Thyroid gland (tissue), 4 donors: ENCODE results near the gene STAB1. TPM values are rescaled to one million over a fixed set of nuclear protein-coding genes. Genes with fewer than 3 reads are reported as not detected.

Experiments used
- DNase-seq, 2 donors: peaks; one replicate each; pipeline ENCODE4 v3.0.0-alpha.2; 2019
- H3K27ac ChIP-seq, 3 donors: fragments of 200-600 bp; sonication (generic); 1 replicate in 2 of 3; 2 replicates in 1 of 3; pipeline ENCODE4 v1.5.1; 2016 to 2019; ENCODE audit warnings: mild to moderate bottlenecking in 1 of 3, moderate library complexity in 1 of 3
- H3K27me3 ChIP-seq: fragments of 200-600 bp; sonication (generic); one replicate; pipeline ENCODE4 v1.5.1; 2019
- H3K36me3 ChIP-seq, 2 donors: fragments of 200-600 bp; sonication (generic); one replicate each; pipeline ENCODE4 v1.5.1; 2016 to 2019
- H3K4me1 ChIP-seq, 2 donors: fragments of 200-600 bp; sonication (generic); one replicate each; pipeline ENCODE4 v1.5.1; 2017 to 2019
- H3K4me3 ChIP-seq, 3 donors: fragments of 200-600 bp; sonication (generic); replicated peaks in 1 of 3; 1 replicate in 2 of 3; 2 replicates in 1 of 3; pipeline ENCODE4 v1.5.1; 2016; ENCODE audit warnings: mild to moderate bottlenecking in 1 of 3
- H3K9me3 ChIP-seq: fragments of 200-600 bp; sonication (generic); one replicate; pipeline ENCODE4 v1.5.1; 2017
- POLR2A ChIP-seq, 2 donors: fragments of 450-650 bp; IDR thresholded peaks; one replicate each; pipeline ENCODE4 v1.6.1; 2017; ENCODE audit warnings: antibody characterized with exemption in 2 of 2, mild to moderate bottlenecking in 2 of 2, moderate library complexity in 1 of 2
- WGBS, 2 donors: methylation state at CpG; one replicate each; pipeline ENCODE4 v1.1.5; 2017; 5-methylcytosine and 5-hydroxymethylcytosine counted together
- intact Hi-C: fragments of 100-400 bp; cut with DNase I; formaldehyde crosslinking; loops from one replicate; pipeline ENCODE4 v1.15.1; 2023
- total RNA-seq, 4 donors: library from RNA; depleted of rRNA; stranded (reverse); fragments of >200 nt; gene quantifications; one replicate each; pipeline ENCODE4 v1.2.3, GENCODE V29; 2016
- TF ChIP-seq, protein P1 (sequence below), 6 experiments: fragments of 200-600 bp in 3 of 6; fragments of 450-650 bp in 3 of 6; sonication (generic) in 3 of 6; IDR thresholded peaks; one replicate each; pipeline ENCODE4 v1.5.1; 2016 to 2019; ENCODE audit warnings: antibody characterized with exemption in 6 of 6, mild to moderate bottlenecking in 2 of 6, inconsistent platforms in 1 of 6, moderate library complexity in 1 of 6

STAB1 gene
- total RNA-seq, 4 donors from 2014 or later: 31.8 to 100 (median 67.4) TPM

DNA sequence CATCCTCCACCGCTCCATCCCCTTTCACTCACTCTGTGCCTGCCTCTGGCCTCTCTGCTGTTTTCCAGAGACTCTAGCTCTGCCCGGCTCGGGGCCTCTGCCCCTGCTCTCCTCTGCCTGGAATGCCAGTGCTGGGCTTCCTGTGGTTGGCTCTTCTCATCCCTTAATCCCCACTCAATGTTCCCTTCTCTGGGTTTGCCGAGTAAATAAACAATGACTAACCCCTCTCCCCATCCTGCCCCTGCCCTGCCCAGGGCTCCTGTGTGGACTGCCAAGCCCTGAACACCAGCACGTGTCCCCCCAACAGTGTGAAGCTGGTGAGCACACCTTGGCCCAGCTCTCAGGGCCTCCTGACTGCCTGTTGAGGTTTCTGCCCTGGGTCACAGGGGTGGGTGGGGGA, 12.2 kb downstream of the STAB1 start:
- intact Hi-C loops: no loop called here
- Histone ChIP-seq H3K27ac (no peak overlapping the region), H3K36me3 (no peaks in the 10 kb centered on the region), H3K9me3 (no peaks in the 10 kb centered on the region), H3K27me3 (no peaks in the 10 kb centered on the region), H3K4me3 (no peak overlapping the region), H3K4me1 (no peaks in the 10 kb centered on the region)
- no peak for TF ChIP-seq POLR2A (IDR thresholded peaks at IDR 0.05)
- TF ChIP-seq, protein P1, sequence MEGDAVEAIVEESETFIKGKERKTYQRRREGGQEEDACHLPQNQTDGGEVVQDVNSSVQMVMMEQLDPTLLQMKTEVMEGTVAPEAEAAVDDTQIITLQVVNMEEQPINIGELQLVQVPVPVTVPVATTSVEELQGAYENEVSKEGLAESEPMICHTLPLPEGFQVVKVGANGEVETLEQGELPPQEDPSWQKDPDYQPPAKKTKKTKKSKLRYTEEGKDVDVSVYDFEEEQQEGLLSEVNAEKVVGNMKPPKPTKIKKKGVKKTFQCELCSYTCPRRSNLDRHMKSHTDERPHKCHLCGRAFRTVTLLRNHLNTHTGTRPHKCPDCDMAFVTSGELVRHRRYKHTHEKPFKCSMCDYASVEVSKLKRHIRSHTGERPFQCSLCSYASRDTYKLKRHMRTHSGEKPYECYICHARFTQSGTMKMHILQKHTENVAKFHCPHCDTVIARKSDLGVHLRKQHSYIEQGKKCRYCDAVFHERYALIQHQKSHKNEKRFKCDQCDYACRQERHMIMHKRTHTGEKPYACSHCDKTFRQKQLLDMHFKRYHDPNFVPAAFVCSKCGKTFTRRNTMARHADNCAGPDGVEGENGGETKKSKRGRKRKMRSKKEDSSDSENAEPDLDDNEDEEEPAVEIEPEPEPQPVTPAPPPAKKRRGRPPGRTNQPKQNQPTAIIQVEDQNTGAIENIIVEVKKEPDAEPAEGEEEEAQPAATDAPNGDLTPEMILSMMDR (IDR thresholded peaks at IDR 0.05): no peak
- DNase-seq: no peak
- WGBS, 2 donors: 75 to 87% methylated on average over 5 of the region's 5 CpGs

DNA sequence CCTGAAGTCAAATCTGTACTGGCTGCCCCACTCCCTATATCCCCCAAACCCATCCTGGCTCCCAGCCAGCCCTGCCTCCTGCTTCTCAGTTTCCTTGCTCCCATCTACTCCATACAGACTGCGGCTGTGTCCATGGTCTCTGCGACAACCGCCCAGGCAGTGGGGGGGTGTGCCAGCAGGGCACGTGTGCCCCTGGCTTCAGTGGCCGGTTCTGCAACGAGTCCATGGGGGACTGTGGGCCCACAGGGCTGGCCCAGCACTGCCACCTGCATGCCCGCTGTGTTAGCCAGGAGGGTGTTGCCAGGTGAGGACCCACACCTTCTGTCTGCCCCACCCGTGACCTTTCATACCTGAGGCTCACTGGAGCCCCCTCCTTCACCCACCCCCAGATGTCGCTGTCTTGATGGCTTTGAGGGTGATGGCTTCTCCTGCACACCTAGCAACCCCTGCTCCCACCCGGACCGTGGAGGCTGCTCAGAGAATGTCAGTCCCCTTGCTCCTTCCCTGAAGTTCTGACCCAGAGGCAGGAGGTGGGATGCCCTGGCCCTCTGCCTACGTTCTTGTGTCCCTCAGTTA, 14.7 kb downstream of the STAB1 start:
- TF ChIP-seq, protein P1 (IDR thresholded peaks at IDR 0.05): no peak
- TF ChIP-seq POLR2A (IDR thresholded peaks at IDR 0.05): no peak
- H3K36me3 ChIP-seq: no peaks in the 10 kb centered on the region

DNA sequence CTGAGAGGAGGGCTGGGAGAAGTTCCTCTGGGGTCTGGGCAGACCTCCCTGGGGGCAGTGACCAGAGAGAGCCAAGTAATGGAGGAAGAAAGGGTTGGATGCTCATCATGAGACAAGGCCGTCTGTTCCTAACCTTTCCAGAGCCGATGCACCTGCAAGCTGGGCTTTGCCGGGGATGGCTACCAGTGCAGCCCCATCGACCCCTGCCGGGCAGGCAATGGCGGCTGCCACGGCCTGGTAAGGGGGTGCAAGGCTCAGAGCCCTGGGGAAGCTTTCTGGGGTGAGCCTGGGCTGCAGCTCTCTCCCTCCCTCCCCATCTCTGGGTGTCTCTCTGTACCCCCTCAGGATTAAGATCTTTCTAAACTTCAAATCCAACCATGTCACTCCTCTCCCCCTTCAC, 16.4 kb downstream of the STAB1 start:
- Histone ChIP-seq H3K4me1 (no peaks in the 10 kb centered on the region), H3K27me3 (no peaks in the 10 kb centered on the region), H3K4me3 (no peak overlapping the region), H3K9me3 (no peaks in the 10 kb centered on the region), H3K36me3 (no peaks in the 10 kb centered on the region), H3K27ac (no peak overlapping the region)
- no peak for DNase-seq
- TF ChIP-seq, protein P1 (IDR thresholded peaks at IDR 0.05): no peak
- TF ChIP-seq POLR2A (IDR thresholded peaks at IDR 0.05): no peak
- intact Hi-C loops: no loop called here
- 84 to 92% methylated on average over 5 to 7 of the region's 7 CpGs for WGBS, 2 donors

More for the DNA sequence above, 14.7 kb downstream of the STAB1 start:
- no peak overlapping the region for H3K27ac ChIP-seq
- no peaks in the 10 kb centered on the region for H3K27me3 ChIP-seq
- intact Hi-C loops: no loop called here
- DNase-seq: no peak
- no peaks in the 10 kb centered on the region for H3K4me1 ChIP-seq
- no peak overlapping the region for H3K4me3 ChIP-seq
- no peaks in the 10 kb centered on the region for H3K9me3 ChIP-seq
- 72% methylated on average over 6 to 10 of the region's 12 CpGs for WGBS, 2 donors

DNA sequence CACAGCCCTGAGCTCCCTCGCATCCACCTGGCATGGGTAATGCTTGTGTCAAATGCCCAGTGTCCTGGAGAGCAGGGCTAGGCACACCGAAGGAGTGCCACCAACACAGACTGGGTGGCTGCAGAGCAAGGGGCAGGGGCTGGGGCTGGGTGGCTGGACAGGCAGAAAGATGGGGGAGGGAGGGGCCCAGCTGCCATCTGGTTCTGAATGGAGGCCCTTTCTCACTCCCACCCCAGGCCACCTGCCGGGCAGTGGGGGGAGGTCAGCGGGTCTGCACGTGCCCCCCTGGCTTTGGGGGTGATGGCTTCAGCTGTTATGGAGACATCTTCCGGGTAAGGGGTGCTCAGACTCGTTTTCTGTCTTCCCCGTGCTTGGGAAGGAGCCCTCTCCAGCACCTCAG, 17.0 kb downstream of the STAB1 start:
- TF ChIP-seq, protein P1 (IDR thresholded peaks at IDR 0.05): no peak
- TF ChIP-seq POLR2A (IDR thresholded peaks at IDR 0.05): no peak
- no peak overlapping the region for H3K4me3 ChIP-seq
- intact Hi-C loops: no loop called here
- H3K27me3 ChIP-seq: no peaks in the 10 kb centered on the region
- no peak for DNase-seq
- no peaks in the 10 kb centered on the region for H3K9me3 ChIP-seq
- no peaks in the 10 kb centered on the region for H3K36me3 ChIP-seq
- H3K27ac ChIP-seq: no peak overlapping the region
- 62 to 81% methylated on average over 7 of the region's 8 CpGs for WGBS, 2 donors
- no peaks in the 10 kb centered on the region for H3K4me1 ChIP-seq

DNA sequence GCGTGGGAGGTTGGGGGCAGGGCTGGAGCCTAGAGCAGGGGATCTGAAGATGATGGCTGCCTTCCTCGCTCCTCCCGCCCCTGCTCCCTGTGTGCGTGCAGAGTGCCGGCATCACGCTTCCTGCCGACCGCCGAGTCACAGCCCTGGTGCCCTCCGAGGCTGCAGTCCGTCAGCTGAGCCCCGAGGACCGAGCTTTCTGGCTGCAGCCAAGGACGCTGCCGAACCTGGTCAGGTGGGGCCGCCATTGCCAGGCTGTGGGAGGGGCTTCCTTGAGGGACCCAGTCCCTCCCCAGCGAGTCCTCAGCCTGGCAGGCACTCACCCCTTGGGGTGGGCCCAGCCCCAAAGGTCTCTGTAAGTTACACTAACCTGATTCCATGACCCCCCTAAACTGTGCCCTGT, 17.6 kb downstream of the STAB1 start:
- intact Hi-C loops: no loop called here
- H3K27me3 ChIP-seq: no peaks in the 10 kb centered on the region
- 74 to 76% methylated on average over 4 to 11 of the region's 17 CpGs for WGBS, 2 donors
- no peak for DNase-seq
- H3K27ac ChIP-seq: no peak overlapping the region
- H3K4me3 ChIP-seq: no peak overlapping the region
- no peaks in the 10 kb centered on the region for H3K9me3 ChIP-seq
- no peaks in the 10 kb centered on the region for H3K4me1 ChIP-seq
- H3K36me3 ChIP-seq: no peaks in the 10 kb centered on the region
- TF ChIP-seq, protein P1 (IDR thresholded peaks at IDR 0.05): no peak
- TF ChIP-seq POLR2A (IDR thresholded peaks at IDR 0.05): no peak
